Activated CD8-positive, alpha-beta memory T cell treated with anti-CD3 and anti-CD28 coated beads, Interleukin-2, amount 50 U/mL, for 4 hours (primary cell): Measurements from ENCODE around the gene KLF2.
"Not testable (repeated sequence)": the region's sequence is repeated elsewhere in the genome, so short reads cannot be mapped to it uniquely, and the experiment has no call there.

Experiments
- DNase-seq: peaks from one replicate; pipeline ENCODE4 v3.0.0-alpha.2; 2020

Gene KLF2

GRCh38 chr19:16324384-16325160, at the start of gene KLF2:
Gene KLF2 (plus strand): TSS chr19:16324826. CDS start chr19:16324924, 98 bp downstream.
- DNase-seq = peak; percentile 91

GRCh38 chr19:16280306-16280705, 44.3 kb upstream of the KLF2 start:
- no peak for DNase-seq

GRCh38 chr19:16281743-16282142, 42.9 kb upstream of the KLF2 start:
- DNase-seq = no peak

DNA sequence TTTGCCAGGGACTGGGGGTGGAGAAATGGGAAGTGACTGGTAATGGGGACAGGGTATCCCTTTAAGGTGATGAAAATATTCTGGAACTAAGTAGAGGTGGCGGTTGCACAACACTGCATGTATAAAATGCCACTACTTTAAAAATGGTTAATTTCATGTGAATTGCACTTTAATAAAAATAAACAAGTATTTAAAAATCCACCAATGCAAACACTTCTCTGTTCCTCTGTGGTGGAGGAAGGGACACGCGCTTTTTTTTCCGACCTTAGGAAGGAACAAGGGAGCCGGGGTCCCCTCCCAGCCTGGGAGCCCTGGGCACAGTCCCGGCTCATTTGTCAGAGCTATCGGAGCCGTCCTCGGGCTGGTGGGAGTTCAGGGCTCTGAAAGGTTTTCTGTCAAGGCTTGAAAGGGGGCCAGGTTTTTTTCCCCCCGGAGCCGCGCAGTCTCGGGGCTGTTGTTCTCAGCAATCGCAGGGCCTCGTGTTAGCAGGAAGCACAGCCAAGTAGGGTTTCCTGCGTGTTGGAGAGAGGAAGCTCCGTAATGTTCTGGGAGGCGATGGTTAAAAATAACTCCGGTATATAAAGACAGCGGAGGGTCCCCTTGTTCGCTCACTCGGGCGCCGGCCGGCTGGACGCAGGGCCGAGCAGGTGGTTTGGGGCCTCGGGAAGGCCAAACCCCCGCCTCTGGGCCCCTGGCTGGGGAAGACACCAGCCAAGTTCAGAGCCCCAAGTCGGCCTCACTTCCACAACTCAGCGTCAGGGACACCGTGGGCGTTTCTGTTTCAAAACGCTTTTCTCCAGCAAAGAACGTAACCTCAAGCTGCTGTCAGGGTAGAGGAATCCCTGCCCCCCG, 41.2 kb upstream of the KLF2 start:
- peak; percentile 71 for DNase-seq

DNA sequence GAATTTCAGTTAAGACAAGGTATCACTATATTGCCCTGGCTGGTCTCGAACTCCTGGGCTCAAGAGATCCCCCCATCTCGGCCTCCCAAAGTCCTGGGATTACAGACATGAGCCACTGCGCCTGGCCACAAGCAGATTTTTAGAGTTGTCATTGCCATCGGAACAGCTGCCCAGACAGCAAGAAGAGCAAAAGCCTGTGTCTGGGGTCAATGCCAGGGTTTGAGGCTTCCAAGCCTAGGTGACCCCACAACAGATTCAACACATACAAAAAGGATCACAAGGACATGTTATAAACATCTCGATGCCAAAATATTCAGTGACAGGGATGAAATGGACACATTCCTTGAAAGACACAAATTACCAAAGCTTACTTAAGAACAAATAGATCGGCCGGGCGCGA, 40.1 kb upstream of the KLF2 start:
- no peak for DNase-seq

DNA sequence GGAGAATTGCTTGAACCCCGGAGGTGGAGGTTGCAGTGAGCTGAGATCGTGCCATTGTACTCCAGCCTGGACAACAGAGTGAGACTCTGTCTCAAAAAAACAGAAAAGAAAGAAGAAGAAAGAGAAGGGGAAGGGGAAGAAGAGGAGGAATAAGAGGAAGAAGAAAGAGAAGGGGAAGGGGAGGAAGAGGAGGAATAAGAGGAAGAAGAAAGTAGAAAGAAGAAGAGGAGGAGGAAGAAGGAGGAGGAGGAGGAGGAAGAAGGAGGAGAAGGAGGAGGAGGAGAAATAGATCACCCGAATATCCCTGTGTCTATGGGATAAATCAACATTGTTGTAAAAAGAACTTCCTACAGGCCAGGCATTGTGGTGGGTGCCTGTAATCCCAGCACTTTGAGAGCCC, 39.5 kb upstream of the KLF2 start:
- DNase-seq = not testable (repeated sequence)

DNA sequence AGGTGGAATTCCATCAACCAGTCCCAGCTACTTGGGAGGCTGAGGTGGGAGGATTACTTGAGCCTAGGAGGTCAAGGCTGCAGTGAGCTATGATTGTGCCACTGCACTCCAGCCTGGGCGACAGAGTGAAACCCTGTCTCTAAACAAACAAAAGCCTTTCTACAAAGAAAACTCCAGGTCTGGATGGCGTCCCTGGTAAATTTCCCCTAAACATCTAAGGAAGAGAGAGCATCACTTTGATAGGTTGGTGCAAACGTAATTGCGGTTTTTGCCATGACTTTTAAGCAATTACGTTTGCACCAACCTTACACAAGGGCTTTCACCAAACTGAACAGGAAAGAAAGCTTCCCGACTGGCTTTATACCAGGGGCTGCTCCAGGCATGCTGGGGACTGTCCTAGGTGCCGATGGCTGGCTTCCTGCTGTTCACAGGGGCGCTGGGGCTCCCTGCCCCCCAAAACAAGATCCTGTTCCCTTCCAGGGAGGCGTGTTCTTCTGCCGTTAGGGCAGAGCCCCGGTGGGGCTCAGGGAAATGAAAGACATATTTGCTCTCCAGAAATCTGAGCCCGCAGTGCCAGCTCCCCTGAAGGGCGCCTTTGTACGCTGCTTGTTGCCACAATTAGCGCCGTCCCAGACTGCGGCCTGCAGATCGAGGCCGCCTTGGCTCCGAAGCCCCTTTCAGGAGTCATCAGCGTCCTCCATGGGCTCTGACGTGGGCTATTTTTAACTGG, 38.7 kb upstream of the KLF2 start:
- no peak for DNase-seq

DNA sequence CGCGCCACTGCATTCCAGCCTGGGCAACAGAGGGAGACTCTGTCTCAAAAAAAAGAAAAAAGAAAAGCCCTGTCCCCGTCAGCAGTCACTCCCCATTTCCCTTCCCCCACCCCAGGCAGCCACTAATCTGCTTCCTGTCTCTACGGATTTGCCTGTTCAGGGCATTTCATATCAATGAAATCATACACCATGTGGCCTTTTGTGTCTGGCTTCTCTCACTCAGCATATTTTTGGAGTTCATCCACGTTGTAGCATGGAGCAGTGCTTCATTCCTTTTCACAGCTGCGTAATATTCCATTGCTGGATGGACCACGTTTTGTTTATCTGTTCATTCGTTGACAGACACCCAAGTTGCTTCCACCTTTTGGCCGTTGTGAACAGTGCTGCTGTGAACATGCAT, 36.1 kb upstream of the KLF2 start:
- no peak for DNase-seq

DNA sequence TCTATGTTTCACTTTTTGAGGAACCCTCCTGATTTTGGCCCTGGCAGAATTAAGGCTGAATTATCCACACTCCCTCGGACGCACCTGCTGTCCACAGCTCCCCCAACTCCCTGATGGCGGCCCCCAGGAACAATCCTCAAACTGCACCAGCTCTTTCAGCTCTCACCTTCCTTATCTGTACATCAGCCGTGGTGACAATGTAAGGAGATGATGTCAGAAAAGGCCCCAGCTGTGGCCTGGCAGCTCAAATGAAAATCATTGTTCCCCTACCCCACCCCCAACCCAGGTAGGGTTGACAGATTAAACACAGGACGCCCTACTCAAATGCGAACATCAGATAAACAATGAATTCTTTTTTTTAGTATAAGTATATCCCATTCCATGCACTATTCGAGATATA, 35.0 kb upstream of the KLF2 start:
- DNase-seq = no peak

GRCh38 chr19:16290692-16291091, 33.9 kb upstream of the KLF2 start:
- no peak for DNase-seq

GRCh38 chr19:16293118-16294091, 31.2 kb upstream of the KLF2 start:
- no peak for DNase-seq

- no peak for DNase-seq
Measured at GRCh38 chr19:16295057-16295456, 29.6 kb upstream of the KLF2 start.

- DNase-seq = no peak
Measured at GRCh38 chr19:16296713-16297112, 27.9 kb upstream of the KLF2 start.

DNA sequence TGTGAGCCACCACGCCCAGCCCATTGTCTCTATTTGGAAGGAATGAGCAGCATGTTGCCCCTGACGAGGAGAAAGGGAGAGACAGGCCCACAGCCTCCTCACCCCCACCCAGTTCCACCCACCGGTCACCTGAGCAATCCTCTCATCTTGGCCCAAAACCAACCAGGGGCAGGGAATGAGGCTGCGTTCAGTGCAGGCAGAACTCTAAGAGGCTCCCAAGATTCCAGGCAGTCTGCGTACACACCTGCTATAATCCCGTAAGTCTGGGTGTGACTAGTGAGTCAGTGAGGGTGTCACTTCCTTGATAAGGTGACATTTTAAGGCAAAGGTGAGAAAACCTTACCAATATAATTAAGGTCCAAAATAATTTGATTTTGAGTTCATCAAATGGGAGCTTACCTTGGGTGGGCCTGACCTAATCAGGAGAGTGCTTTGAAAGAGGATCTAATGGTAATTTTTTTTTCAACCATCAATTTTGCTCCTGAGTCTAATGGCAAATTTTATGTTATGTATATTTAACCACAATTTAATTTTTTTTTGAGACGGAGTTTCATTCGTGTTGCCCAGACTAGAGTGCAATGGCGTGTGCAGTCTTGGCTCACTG, 26.9 kb upstream of the KLF2 start:
- no peak for DNase-seq

DNA sequence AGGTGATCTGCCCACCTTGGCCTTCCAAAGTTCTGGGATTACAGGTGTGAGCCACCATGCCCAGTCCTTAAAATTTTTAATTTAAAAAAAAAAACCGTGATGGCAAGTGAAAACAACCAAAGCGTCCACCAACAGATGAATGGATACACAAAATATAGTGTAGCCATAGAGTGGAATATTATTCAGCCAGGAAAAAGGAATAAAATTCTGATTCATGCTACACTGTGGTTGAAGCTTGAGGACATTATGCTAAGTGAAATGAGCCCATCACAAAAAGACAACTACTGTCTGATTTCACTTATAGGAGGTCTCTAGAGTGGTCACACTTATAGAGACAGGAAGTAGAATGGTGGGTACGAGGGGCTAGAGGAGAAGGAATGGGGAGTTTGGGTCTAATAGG, 26.3 kb upstream of the KLF2 start:
- DNase-seq = no peak

DNA sequence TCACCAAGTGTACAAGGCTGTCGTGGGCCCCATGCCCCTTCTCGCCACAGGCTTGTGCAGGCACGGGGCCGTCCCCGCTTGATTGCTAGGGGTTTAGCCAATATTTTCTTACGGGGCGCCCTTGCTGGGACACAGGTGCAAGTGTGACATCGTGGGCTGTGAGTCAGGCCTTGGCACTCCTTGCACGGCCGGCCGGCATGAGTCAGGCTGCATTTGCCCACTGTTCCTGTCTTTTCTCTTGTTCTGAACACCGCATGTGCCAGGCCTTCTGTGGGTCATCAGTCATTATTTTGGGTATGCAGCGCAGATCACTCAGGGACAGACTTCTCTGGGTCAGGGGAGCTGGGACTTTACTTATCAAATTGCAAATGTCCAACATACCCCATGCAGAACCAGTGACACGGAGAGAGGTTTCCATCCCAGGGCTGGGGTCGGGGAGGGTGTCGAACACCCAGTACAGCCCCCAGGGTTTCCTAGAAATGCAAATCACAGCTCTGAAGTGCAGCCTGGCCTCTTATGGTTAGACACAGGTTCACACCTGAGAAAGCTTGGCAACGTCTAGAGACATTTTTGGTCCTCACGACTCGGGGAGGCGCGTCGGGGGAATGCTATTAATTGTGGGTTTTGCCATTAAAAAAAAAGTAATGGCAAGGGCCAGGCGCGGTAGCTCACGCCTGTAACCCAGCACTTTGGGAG, 22.5 kb upstream of the KLF2 start:
- DNase-seq = no peak

DNA sequence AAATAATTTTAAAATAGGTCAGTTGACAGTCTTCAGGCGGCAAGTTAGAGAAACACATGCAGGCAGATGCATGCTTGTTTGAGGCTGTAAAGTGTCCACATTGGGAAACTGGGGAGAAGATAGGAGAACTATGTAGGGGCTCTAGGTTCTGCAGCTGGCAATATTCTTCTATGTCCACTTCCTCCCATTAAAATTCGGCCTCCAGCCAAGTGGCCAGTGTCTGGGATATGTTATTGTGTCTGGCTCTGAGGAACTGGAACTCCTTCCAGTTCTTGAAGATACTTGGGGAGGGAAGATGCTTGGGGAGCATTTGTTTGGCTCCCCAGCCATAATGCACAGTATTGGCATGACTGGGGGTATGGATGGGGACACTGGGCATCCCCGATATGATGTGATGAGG, 20.9 kb upstream of the KLF2 start:
- no peak for DNase-seq

- DNase-seq = not testable (repeated sequence)
Measured at GRCh38 chr19:16304511-16304910, 20.1 kb upstream of the KLF2 start.

GRCh38 chr19:16305060-16305459, 19.6 kb upstream of the KLF2 start:
- not testable (repeated sequence) for DNase-seq

GRCh38 chr19:16306728-16307402, 17.8 kb upstream of the KLF2 start:
- no peak for DNase-seq

- DNase-seq = no peak
Measured at GRCh38 chr19:16308081-16308480, 16.5 kb upstream of the KLF2 start.
